ENCODE results near the gene RELN. TPM values are rescaled to one million over a fixed set of nuclear protein-coding genes. Genes with fewer than 3 reads are reported as not detected.

Gene RELN
- total and polyA plus RNA-seq, 9 of the 15 experiments (the other 6 are each of a cell fraction or from before 2014, with no cell fraction given): 12.9 to 43.2 (median 18.1) TPM

- TF ChIP-seq SMARCA5 (IDR thresholded peaks at IDR 0.05) (no peak), CEBPG (CRISPR knock-in tag; IDR thresholded peaks at IDR 0.05) (no peak), CEBPG (tag; conservative IDR thresholded peaks at IDR 0.05 in 1 of 2, IDR thresholded peaks at IDR 0.05 in 1 of 2) (peak in 1 of 2 experiments; percentile 50; a peak in 2 of 4 replicates), POLR3G (IDR thresholded peaks at IDR 0.05; ENCODE audit: extremely low read depth, insufficient read length, insufficient replicate concordance) (no peak)
- H3K4me1 ChIP-seq (replicated peaks in 1 of 2; ENCODE audit: control insufficient read depth in 2 of 2, insufficient read depth in 2 of 2, low read length in 2 of 2): peaks cover 4 to 7% of the 10 kb centered on the region in 2 experiments; a peak in 3 of 5 replicates
- ChIA-PET CTCF (ENCODE audit: low intra/inter-chr PET ratio) (no interaction called here), POLR2A (no interaction called here)
- DNase-seq (ENCODE audit: extremely low read depth in 1 of 4, low spot score in 3 of 4): no peak
- intact Hi-C loops (cut with micrococcal nuclease): no loop called here
- 12% methylated on average over 1 of the region's 1 CpG for WGBS (ENCODE audit: insufficient coverage, low coverage, missing lambda C conversion rate)
- FAIRE-seq: no peak
- H3K4me3 ChIP-seq: no peak overlapping the region
- BruUV-seq (replicated peaks): no TSS peak
- H3K9me3 ChIP-seq (replicated peaks; ENCODE audit: control insufficient read depth, insufficient read depth, low read depth, low read length): no peaks in the 10 kb centered on the region
- H3K27me3 ChIP-seq (ENCODE audit: control insufficient read depth in 2 of 2, insufficient read depth in 2 of 2, low read length in 2 of 2): no peaks in the 10 kb centered on the region
- no peak overlapping the region for H3K27ac ChIP-seq (ENCODE audit: extremely low read depth, low read depth, low read length)
- no peak overlapping the region for H3K4me2 ChIP-seq (ENCODE audit: insufficient read depth, low read length)
- peaks cover 26% of the 10 kb centered on the region for H3K36me3 ChIP-seq (ENCODE audit: control insufficient read depth, insufficient read depth, low read length)
- H3K79me2 ChIP-seq (ENCODE audit: control insufficient read depth, insufficient read depth, low read length): no peaks in the 10 kb centered on the region
- no peak overlapping the region for H2AFZ ChIP-seq (ENCODE audit: low read depth, low read length)
- H4K20me1 ChIP-seq (replicated peaks; ENCODE audit: control insufficient read depth, insufficient read depth, low read length): no peaks in the 10 kb centered on the region
- in situ Hi-C loops (cut with MboI): no loop called here
- H3K9me1 ChIP-seq (ENCODE audit: control insufficient read depth, insufficient read depth, low read length): no peaks in the 10 kb centered on the region
- no peak overlapping the region for H3K9ac ChIP-seq (ENCODE audit: insufficient read depth in 1 of 2, low read depth in 2 of 2, low read length in 2 of 2)
- no peak for ATAC-seq
Observed at GRCh38 chr7:103499976-103500375, 489.5 kb downstream of the RELN start.

GRCh38 chr7:103487419-103487818, 502.0 kb downstream of the RELN start:
- intact Hi-C loops (cut with micrococcal nuclease) (no loop called here), in situ Hi-C loops (cut with MboI) (no loop called here)
- H3K4me2 ChIP-seq (ENCODE audit: insufficient read depth, low read length): no peak overlapping the region
- BruUV-seq (replicated peaks): no TSS peak
- CTCF ChIA-PET (ENCODE audit: low intra/inter-chr PET ratio): no interaction called here
- no peak overlapping the region for H2AFZ ChIP-seq (ENCODE audit: low read depth, low read length)
- H3K9me3 ChIP-seq (replicated peaks; ENCODE audit: control insufficient read depth, insufficient read depth, low read depth, low read length): no peaks in the 10 kb centered on the region
- DNase-seq (ENCODE audit: extremely low read depth in 1 of 4, low spot score in 3 of 4) (no peak), ATAC-seq (no peak), FAIRE-seq (no peak)
- TF ChIP-seq GTF2F1 (IDR thresholded peaks at IDR 0.05; ENCODE audit: low read depth, low read length): no peak
- no peak for TF ChIP-seq HNRNPLL (IDR thresholded peaks at IDR 0.05; ENCODE audit: low read depth, low read length, poor library complexity, severe bottlenecking)
- no peak for TF ChIP-seq POLR2AphosphoS2 (IDR thresholded peaks at IDR 0.05; ENCODE audit: low read length)
- TF ChIP-seq PKNOX1 (IDR thresholded peaks at IDR 0.05): no peak
- no peak for TF ChIP-seq RBM14 (IDR thresholded peaks at IDR 0.05; ENCODE audit: borderline replicate concordance, insufficient read depth, low read depth, low read length)
- TF ChIP-seq CREB5 (CRISPR knock-in tag; IDR thresholded peaks at IDR 0.05): no peak
- no peak for TF ChIP-seq SNRNP70 (optimal IDR thresholded peaks at IDR 0.05; ENCODE audit: low read depth, low read length)
- no peak for TF ChIP-seq ZNF695 (CRISPR knock-in tag; IDR thresholded peaks at IDR 0.05)
- TF ChIP-seq ZNF124 (CRISPR knock-in tag; IDR thresholded peaks at IDR 0.05): no peak
- no peak for TF ChIP-seq TCF7 (IDR thresholded peaks at IDR 0.05; ENCODE audit: borderline replicate concordance)
- no peak for TF ChIP-seq ZNF764 (CRISPR knock-in tag; IDR thresholded peaks at IDR 0.05; ENCODE audit: low read depth)
- H3K27ac ChIP-seq (ENCODE audit: extremely low read depth, low read depth, low read length): no peak overlapping the region
- WGBS (ENCODE audit: insufficient coverage, low coverage, missing lambda C conversion rate): 59% methylated on average over 4 of the region's 4 CpGs
- H3K79me2 ChIP-seq (ENCODE audit: control insufficient read depth, insufficient read depth, low read length): no peaks in the 10 kb centered on the region
- no peak overlapping the region for H3K4me3 ChIP-seq
- no peaks in the 10 kb centered on the region for H4K20me1 ChIP-seq (replicated peaks; ENCODE audit: control insufficient read depth, insufficient read depth, low read length)
- no peak overlapping the region for H3K9ac ChIP-seq (ENCODE audit: insufficient read depth in 1 of 2, low read depth in 2 of 2, low read length in 2 of 2)
- H3K9me1 ChIP-seq (ENCODE audit: control insufficient read depth, insufficient read depth, low read length): no peaks in the 10 kb centered on the region
- H3K4me1 ChIP-seq (replicated peaks in 1 of 2; ENCODE audit: control insufficient read depth in 2 of 2, insufficient read depth in 2 of 2, low read length in 2 of 2): no peaks in the 10 kb centered on the region
- POLR2A ChIA-PET: no interaction called here
- H3K36me3 ChIP-seq (ENCODE audit: control insufficient read depth, insufficient read depth, low read length): peaks cover 33% of the 10 kb centered on the region; the same call in 2 of the 3 replicates
- no peaks in the 10 kb centered on the region for H3K27me3 ChIP-seq (ENCODE audit: control insufficient read depth in 2 of 2, insufficient read depth in 2 of 2, low read length in 2 of 2)
